ENCODE measurements around the gene CDCP1.
A peak's percentile ranks its signal among the peaks of the same experiment; 100 is the strongest.

Gene CDCP1

GRCh38 chr3:45037720-45038455 lies 108.3 kb downstream of the CDCP1 start:
- no peak overlapping the region for H3K9ac ChIP-seq (ENCODE audit: low read depth, low read length)
- H3K4me1 ChIP-seq (ENCODE audit: control insufficient read depth, insufficient read depth, low read length): peaks cover 4% of the 10 kb centered on the region

GRCh38 chr3:45035441-45036301 lies 110.5 kb downstream of the CDCP1 start:
- no peak overlapping the region for H3K9ac ChIP-seq (ENCODE audit: low read depth, low read length)

More at GRCh38 chr3:45037720-45038455, 108.3 kb downstream of the CDCP1 start:
- Histone ChIP-seq H3K9me3 (ENCODE audit: control insufficient read depth, insufficient read depth, low read length) (no peaks in the 10 kb centered on the region), H3K4me3 (ENCODE audit: low read depth, low read length) (no peak overlapping the region), H3K27me3 (ENCODE audit: control insufficient read depth, insufficient read depth, low read length) (peaks cover 40% of the 10 kb centered on the region), H3K36me3 (ENCODE audit: control insufficient read depth, insufficient read depth, low read length) (no peaks in the 10 kb centered on the region)

GRCh38 chr3:45034612-45035252 lies 111.4 kb downstream of the CDCP1 start:
- Histone ChIP-seq H3K36me3 (ENCODE audit: control insufficient read depth, insufficient read depth, low read length) (no peaks in the 10 kb centered on the region), H3K4me1 (ENCODE audit: control insufficient read depth, insufficient read depth, low read length) (peaks cover 4% of the 10 kb centered on the region), H3K9ac (ENCODE audit: low read depth, low read length) (no peak overlapping the region), H3K27me3 (ENCODE audit: control insufficient read depth, insufficient read depth, low read length) (peaks cover 42% of the 10 kb centered on the region), H3K9me3 (ENCODE audit: control insufficient read depth, insufficient read depth, low read length) (no peaks in the 10 kb centered on the region), H3K4me3 (ENCODE audit: low read depth, low read length) (no peak overlapping the region)

More at GRCh38 chr3:45035441-45036301, 110.5 kb downstream of the CDCP1 start:
- no peaks in the 10 kb centered on the region for H3K9me3 ChIP-seq (ENCODE audit: control insufficient read depth, insufficient read depth, low read length)
- peaks cover 42% of the 10 kb centered on the region for H3K27me3 ChIP-seq (ENCODE audit: control insufficient read depth, insufficient read depth, low read length)
- H3K4me3 ChIP-seq (ENCODE audit: low read depth, low read length): peak overlapping the region; percentile 45
- H3K36me3 ChIP-seq (ENCODE audit: control insufficient read depth, insufficient read depth, low read length): no peaks in the 10 kb centered on the region
- H3K4me1 ChIP-seq (ENCODE audit: control insufficient read depth, insufficient read depth, low read length): peaks cover 4% of the 10 kb centered on the region

GRCh38 chr3:45033791-45034190 lies 112.4 kb downstream of the CDCP1 start:
- Histone ChIP-seq H3K4me3 (ENCODE audit: low read depth, low read length) (no peak overlapping the region), H3K27me3 (ENCODE audit: control insufficient read depth, insufficient read depth, low read length) (peaks cover 42% of the 10 kb centered on the region), H3K4me1 (ENCODE audit: control insufficient read depth, insufficient read depth, low read length) (peaks cover 4% of the 10 kb centered on the region), H3K9ac (ENCODE audit: low read depth, low read length) (no peak overlapping the region), H3K36me3 (ENCODE audit: control insufficient read depth, insufficient read depth, low read length) (no peaks in the 10 kb centered on the region), H3K9me3 (ENCODE audit: control insufficient read depth, insufficient read depth, low read length) (no peaks in the 10 kb centered on the region)

Data from iPS-15b (cell line).